HG03135 (cell line): ENCODE measurements around the gene CD164L2.
A peak's percentile ranks its signal among the peaks of the same experiment; 100 is the strongest.

ENCODE experiments used
- ATAC-seq: cut with Tn5 transposase; IDR thresholded peaks from one replicate; pipeline ENCODE4 v1.9.1; 2021; ENCODE audit warnings: mild to moderate bottlenecking, moderate library complexity; ENCODE audit not compliant: unreplicated experiment

CD164L2 gene

DNA sequence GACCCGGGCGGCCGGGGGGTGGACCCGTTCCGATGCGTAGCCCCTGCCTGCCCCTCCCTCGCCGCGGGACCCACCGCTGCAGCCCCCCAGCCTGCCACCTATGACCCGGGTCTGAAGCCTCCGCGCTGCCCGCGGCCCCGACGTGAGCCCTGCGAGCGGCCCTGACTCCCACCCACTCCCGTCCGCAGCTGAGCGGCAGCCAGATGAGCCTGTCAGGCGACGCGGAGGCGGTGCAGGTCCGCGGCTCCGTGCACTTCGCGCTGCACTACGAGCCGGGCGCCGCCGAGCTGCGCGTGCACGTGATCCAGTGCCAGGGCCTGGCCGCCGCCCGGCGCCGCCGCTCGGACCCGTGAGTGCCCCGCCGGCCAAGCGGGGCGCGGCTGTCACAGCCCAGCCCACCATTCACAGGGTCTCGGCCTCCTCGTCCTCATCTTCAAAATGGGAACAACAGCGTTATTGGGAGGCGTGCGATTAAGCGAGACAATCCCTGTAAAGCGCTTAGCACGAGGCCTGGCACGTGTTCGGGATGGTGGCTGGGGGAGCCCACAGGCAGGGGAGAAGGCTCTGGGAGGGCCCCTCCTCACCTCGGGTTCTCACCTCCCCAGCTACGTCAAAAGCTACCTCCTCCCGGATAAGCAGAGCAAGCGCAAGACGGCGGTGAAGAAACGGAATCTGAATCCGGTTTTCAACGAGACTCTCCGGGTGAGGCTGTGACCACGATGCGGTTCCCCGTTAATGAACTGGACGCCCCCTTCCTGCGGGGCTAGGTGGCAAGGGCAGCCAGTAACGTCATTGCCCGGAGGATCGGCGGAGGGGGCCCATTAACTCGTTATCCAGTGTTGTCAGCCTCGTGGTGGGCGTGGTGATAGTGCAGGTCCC lies 33.1 kb downstream of the CD164L2 start:
- ATAC-seq, result no peak

DNA sequence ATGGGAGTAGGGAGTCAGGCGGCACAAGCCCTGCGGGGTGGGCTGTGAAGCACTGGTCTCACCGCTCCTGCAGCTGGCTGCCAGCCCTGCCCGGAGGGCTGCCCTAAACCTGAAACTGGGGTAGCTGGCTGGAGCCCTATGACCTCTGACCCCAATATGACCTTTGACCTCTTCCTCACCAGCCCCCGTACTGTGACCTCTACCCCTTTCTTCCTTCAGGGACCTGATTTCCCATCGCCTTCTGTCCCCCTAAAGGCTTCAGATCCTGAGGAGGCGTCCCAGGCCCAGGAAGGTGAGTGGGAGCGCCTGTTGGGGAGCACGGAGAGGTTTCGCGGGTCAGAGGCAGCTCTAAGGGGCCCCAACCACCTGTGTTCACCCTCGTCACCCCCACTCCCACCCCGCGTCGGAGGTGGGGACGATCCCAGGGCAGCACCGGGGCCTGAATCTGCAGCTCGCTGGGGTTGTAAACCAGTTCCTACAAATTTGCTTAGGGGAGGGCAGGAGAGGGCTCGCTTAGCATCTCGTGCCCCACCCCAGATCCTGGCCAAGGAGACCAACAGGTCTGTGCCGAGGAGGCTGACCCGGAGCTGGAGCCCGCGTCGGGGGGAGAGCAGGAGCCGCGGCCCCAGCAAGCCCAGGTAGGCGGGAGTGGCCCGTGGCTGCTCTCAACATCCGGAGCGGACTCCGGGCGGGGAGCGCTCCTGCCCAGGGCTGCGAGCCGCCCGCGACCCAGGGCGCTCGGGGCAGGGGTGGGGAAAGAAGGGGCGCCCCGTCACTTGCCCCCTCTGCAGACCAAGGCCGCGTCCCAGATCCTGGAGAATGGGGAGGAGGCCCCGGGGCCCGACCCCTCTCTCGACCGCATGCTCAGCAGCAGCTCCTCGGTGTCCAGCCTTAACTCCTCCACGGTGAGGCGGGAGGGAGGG lies 34.0 kb downstream of the CD164L2 start:
- ATAC-seq, result no peak

DNA sequence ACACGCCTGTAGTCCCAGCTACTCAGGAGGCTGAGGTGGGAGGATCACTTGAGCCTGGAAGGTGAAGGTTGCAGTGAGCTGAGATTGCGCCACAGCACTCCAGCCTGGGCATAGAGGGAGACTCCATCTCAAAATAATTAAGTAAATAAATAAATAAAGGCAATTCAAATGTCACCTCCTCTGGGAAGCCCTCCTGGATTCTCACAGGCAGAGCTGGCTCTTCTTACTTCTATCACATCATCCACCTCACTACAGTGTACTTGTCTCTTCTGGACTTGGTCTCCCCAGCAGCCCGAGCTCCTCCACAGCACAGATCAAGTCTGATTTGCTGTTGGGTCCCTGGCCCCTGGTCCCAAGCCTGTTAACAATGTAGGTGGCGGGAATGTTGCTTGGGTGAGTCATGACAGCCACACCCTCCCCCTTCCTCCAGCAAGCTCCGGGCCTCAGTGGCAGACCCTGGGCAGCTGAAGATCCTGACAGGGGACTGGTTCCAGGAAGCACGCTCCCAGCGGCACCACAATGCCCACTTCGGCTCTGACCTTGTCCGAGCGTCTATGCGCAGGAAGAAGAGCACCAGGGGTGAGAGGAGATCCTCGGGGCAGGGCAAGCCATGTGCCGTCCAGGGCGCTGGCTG lies 36.0 kb downstream of the CD164L2 start:
- no peak for ATAC-seq

DNA sequence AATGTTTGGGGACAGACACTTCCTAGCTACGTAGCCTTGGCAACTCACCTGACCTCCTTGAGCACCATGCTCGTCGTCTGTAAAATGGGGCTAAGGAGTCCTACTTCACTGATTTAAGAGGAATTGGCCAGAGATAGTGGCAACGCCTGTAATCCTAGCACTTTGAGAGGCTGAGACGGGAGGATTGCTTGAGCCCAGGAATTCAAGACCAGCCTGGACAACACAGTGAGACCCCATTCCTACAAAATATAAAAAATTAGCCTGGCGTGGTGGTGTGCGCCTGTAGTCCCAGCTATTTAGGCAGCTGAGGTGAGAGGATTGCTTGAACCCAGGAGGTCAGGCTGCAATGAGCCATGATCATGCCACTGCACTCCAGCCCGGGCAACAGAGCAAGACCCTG lies 36.8 kb downstream of the CD164L2 start:
- ATAC-seq, result no peak

DNA sequence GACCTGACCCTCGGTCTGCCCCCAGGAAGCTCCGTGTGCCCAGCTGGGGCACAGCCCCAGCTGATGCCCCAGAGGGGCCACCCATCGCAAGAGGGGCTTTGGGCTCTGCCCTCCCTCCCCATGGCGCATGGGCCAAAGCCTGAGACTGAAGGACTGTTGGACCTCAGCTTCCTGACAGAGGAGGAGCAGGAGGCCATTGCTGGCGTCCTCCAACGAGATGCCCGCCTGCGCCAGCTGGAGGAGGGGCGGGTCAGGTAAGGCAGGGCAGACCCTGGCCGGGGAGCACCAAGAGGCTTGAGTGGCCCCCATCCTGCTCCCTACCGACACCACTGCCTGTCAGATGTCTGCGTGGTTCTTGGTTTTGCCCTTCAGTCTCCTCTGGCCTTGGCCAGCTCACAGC lies 37.9 kb downstream of the CD164L2 start:
- no peak for ATAC-seq

DNA sequence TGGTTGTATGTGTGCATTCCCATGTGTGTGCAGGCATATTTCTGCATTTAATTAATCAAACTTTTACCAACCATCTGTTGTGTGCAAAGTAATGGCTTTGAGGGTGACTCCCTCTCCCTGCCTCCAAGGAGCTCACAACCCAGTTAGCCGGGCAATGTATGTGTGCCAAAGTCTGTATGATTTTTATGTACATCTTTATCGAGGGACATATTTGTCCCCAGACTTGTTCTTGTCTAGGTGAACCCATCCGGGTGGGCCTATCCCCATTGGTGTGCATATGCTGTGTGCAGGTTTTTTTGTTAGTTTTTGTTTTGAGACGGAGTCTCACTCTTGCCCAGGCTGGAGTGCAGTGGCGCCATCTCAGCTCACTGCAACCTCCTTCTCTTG lies 39.5 kb downstream of the CD164L2 start:
- no peak for ATAC-seq

DNA sequence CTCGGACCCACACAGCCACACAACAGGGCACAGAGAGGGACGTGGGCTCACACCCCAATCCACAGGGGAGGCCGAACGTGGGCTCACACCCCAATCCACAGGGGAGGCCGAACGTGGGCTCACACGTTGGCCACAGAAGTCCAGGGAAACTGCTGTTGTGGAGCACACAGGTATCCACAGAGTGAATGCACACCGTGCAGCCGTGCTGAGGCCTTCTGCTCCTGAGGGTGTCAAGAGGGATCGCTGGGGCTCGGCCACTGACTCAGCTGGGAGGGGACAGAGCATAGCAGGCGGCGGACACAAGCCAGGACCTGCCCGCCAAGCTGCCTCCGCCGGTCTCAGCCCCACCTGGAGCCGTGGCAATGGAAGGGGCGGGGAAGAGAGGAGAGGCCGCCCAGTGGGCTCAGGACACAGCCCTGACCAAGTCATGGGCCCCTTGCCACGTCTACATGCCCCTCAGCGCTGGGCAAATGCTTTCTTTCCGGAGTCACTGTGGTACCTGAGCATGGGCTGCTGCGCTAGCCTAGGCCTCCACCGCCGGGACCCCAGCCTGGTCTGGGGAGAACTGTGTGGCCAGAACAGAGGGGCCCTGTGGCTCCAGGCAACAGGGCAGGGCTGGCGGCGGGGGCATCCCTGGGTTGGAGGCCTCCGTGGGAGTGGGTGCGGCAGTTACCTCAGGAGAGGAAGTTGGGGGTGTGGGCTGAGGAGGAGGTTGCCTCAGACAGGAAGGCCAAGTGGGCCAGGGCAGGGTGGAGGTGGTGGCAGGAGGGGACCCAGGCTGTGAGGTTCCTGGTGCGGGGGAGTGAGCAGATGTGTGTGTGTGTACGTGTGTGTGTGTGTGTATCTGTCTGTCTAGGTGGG lies 40.1 kb downstream of the CD164L2 start:
- ATAC-seq, result no peak

DNA sequence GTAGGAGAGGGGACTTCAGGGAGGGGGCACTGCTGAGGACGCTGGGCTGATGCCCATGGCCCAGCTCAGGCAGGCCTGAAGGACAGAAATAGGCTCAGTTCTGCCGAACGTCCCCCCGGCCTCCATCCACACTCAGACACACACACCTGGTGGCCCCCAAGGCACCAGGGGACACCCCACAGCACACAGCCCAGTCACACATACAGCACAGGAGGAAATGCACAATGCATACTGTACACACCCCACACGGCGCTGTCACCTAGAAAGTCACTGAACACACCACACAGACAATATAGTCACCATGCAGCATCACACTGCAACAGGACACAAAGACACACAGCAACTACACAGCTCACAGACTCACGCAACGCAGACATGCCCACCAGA lies 40.7 kb downstream of the CD164L2 start:
- peak; percentile 10 for ATAC-seq

DNA sequence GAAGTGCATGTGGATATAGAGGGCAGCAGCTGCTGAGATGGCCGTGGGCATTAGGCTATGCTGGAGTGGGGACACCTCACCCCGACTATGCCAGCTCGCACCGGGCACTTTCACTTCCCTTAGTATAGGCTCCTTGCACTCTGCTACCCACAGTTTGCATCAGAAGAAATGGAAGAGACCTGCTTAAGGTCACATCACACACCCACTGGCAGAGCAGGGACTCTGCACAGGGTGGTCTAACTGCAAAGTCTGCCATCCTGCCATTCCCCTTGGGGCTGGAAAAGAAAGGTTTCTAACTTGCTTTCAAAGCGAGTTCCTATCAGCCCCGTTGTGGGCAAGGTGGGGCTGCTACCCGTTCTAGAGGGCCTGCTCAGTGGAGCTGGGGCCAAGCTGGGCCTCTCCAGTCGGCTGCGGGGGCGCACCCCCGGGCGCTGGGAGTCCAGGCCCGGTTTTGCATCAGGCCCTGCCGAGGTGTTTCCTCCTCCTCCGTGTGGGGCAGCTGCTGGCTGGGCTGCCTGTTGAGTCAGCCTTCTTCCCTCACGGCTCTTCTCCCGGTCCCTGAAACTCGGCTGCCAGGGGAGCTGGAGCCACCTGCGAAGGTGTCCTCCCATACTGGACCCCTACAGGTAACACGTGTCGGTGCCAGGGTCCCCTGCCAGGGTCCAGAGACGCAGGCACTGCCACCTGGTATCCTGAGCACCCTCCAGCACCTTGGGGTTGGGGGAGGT lies 41.4 kb downstream of the CD164L2 start, which contains the start of gene SYTL1:
Gene SYTL1, plus strand, starts transcription at position 498 of the 728 bp plus-strand sequence. CDS start 3,313 bp downstream, outside the sequence.
- ATAC-seq, result peak; percentile 54

DNA sequence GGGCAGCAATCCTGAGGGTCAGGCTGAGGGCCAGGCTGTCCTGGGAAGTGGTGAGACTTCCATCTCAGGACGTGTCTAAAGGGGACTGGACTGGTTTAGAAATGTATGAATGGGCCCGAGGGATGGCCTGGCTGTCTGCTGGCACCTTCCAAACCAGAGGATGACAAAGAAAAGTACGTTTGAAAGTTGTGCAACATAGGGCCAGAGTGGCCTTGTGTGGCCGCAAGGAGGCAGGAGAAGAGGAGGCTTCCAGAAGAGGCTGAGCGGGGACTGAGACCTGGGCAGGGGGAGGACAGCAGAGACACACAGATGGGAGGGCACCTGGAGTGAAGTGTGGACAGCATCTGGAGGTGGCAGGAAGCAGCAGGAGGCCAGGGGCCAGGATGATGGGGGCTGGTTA lies 43.9 kb downstream of the CD164L2 start:
- ATAC-seq, result no peak

DNA sequence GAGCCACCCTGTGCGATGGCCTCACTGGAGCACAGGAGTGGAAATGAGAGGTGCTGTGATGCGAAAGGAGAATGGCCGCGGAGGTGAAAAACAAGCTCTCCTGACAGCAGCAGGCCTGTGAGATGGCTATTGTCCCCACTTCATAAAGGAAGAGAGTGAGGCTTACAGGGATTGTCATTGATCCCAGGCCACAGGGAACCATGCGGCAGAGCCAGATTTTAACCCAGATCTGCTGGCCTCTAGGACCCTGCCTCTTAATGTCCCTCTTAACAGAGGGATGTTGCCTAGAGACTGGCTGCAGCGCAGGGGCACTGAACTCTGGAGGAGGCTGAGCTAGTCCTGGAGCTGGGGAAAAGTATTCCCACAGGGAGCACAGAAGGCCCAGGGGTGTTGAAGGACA lies 44.4 kb downstream of the CD164L2 start:
- ATAC-seq, result no peak

DNA sequence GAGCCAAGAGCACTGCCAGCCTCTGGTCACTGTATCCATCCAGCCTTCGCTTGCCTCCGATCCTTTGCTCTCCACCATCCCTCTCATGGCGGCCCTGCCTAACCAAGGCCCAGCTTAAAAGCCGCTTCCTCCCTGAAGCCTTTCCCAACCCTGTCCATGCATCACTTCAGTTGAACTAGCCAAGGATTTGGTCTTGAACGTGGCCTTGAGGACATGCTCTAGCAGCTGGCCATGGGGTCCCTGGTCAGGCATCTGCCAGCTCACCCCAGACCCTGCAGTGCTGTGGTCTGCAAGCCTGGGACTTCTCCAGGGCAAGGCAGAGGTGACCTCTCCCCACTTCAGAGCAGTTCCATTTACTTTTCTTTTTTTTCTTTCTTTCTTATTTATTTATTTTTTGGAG lies 46.4 kb downstream of the CD164L2 start:
- ATAC-seq, result no peak

DNA sequence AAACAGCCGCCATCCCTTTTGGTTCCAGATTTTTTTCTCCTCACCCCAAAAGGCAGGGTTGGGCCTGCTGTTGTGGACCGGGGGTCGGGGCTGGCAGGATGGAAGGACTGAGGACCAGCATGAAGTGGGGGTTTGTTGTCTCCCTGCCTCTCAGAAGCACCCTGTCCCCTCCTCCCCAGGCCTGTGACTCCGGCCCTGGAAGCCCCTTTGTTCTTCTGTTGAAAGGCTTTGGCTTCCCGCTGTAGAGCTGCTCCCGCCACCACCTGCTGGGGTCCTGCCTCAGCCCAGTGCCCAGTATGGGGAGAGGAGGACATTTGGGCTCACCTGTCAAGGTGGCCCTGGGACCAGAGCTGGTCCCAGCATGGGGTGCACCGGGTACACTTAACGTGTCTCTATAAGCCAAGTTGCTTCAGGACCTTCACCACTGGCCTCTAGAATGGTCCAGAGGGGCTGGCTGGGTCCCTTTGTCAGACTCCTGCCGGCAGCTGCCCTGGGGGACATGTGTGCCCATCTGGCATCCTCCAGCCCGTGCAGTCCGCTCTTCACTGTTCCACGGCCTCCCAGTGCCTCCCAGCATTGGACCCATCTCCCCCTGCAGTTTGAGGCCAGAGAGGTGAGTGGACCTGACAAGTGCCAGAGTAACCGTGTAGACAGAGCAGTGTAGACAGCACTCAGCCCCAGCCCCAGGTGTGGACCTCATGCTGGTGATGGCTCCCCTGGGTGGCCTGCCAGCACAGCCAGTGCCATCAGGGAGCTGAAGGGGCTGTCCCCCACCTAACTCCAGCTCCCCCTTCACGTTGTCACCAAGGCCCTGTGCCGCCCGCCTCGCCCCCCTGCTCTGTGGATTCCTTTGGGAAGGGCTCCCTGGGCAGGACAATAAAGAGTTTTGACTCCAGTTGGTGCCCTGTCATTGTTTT lies 47.4 kb downstream of the CD164L2 start:
- no peak for ATAC-seq

DNA sequence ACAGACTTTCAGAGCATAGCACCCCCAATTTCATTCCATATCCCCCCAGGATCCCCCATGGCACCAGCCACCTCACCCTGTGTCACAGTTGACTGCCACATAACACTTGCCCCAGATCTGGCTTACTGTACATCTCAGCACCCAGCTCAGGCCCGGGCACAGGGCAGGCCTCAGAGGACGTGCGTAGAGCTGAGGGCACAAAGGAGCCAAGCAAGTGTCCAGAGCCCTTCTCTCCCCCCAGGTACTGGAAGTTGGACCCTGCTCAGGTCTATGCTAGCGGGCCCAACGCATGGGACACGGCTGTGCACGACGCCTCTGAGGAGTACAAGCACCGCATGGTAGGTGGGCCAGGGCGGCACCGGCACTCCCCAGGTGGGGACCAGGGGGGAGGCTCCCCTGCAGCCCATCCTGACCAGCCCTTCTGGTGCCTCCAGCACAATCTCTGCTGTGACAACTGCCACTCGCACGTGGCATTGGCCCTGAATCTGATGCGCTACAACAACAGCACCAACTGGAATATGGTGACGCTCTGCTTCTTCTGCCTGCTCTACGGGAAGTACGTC lies 49.3 kb downstream of the CD164L2 start:
- ATAC-seq, result no peak

DNA sequence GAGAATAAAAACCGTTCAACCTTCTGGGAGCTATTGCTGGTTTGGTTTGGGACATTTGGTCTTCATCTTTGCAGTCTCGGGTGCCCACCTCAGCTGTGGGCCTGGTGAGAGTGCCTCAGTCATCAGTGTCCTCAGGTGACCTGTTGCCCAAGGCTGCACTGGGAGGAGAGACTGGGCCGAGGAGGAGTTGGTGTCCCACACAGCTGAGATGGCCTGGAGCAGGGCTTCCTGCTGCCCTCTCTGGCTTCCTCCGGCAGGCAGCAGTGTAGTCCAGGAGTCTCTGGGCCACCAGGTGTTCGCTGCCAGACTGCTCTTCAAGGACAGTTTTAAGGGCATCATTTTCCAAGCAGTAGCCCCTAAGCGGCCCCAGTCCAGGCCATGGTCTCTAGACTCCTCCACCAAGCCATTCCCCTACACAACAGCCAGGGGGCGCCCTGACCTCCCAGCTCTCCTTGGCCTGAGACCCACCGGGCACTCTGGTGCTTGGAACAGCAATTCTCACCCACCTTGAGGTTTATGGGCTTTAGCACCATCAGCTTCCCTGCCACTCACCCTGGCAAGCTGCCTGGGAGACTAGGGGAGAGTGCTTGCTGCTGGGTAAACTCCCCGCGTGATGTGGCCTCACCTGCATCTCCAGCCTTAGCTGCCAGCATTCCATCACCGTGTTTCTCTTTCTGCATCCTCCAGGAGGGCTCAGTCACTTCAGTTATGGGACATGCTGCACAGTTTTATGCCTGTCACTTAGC lies 50.4 kb downstream of the CD164L2 start:
- ATAC-seq, result no peak

DNA sequence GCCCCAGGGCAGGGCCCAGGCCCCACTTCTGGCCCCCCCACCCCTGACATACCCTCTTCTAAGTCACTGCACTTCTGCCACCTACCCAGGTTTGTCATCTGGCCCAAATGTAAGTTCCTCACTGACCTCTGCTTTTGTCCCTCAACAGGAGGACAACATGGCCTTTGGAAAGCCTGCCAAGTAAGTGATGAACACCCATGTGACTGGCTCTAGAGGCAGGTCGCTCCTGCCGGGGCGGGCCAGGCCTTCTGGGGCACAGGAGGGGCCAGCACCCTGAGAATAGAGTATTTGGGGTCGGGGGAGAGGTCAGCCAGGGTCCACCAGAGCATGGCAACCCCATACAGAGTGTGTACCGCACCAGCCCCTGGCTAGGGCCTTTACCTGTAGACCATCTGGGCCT lies 51.2 kb downstream of the CD164L2 start:
- ATAC-seq, result no peak

DNA sequence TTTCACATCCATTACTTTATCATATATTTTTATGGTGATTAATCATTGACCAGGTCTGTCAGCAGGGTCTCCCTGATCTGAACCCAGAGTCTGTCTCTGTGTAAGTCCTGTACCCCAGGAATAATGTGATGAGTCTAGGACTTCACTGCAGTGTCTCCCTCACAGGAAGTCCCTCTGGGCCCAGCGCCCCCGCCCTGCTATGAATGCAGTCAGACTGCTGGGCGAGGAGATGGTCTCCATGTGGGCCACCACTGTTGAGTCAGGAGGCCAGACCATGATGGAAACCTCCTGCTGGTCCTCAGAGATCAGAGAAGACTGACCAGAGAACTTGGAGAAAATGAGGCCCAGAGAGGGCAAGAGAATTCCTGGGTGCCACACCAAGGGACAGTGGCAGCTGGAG lies 51.7 kb downstream of the CD164L2 start:
- no peak for ATAC-seq

DNA sequence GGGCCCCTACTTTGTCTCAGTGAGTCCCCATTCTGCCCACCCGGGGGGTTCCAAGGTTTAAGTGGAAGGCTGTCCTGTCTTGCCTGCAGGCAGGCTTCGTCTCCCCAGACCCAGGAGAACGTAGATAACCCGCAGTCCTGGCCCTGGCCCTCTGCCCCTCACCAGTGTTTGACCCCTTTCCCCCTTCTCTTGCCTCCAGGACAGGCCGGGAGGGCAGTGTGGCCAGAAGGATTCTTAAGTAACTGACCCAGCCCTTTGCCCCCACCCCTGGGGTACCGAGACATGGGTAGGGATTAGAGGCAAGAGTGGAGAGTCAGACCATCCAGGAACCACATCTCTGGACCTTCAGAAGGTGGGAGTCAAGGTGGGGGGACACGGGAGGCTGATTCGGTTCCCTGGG lies 52.3 kb downstream of the CD164L2 start:
- no peak for ATAC-seq
